OCI-LY3 (cell line): ENCODE measurements around the gene AP2A2.

Experiments used
- H2AFZ ChIP-seq: fragments of 200-600, 300-600 bp; shearing (Covaris generic); 2 replicates; pipeline ENCODE4 v1.6.0; 2014; ENCODE audit warnings: antibody characterized with exemption, low read depth, low read length
- H3K27ac ChIP-seq: fragments of 200-600, 300-600 bp; sonication (generic); 2 replicates; pipeline ENCODE4 v1.5.1; 2014; ENCODE audit warnings: mild to moderate bottlenecking, low read length, moderate library complexity, mixed read lengths
- H3K27me3 ChIP-seq: fragments of 200-600, 300-600 bp; sonication (generic); 2 replicates; pipeline ENCODE4 v1.6.1; 2014; ENCODE audit warnings: low read depth, low read length, mixed read lengths
- H3K36me3 ChIP-seq: fragments of 200-600, 300-600 bp; sonication (generic); replicated peaks from 2 replicates; pipeline ENCODE3; 2014; ENCODE audit warnings: low read depth, low read length, mixed read lengths
- H3K4me1 ChIP-seq: fragments of 300-600, 200-600 bp; sonication (generic); 2 replicates; pipeline ENCODE4 v1.6.1; 2014; ENCODE audit warnings: low read length, mixed read lengths
- H3K4me2 ChIP-seq: fragments of 200-600, 300-600 bp; sonication (generic); 2 replicates; pipeline ENCODE4 v1.6.1; 2014; ENCODE audit warnings: low read length, mixed read lengths
- H3K4me3 ChIP-seq: fragments of 300-600, 200-600 bp; sonication (generic); 2 replicates; pipeline ENCODE4 v1.5.1; 2014; ENCODE audit warnings: antibody characterized with exemption, mild to moderate bottlenecking, low read length, moderate library complexity
- H3K79me2 ChIP-seq: fragments of 300-600, 200-600 bp; shearing (Covaris generic); 2 replicates; pipeline ENCODE4 v1.6.1; 2014; ENCODE audit warnings: mild to moderate bottlenecking, low read length, mixed read lengths
- H3K9ac ChIP-seq: fragments of 300-600, 200-600 bp; shearing (Covaris generic); 2 replicates; pipeline ENCODE4 v1.6.0; 2014; ENCODE audit warnings: mild to moderate bottlenecking, low read length, moderate library complexity
- H3K9me3 ChIP-seq: fragments of 200-600, 300-600 bp; shearing (Covaris generic); 2 replicates; pipeline ENCODE4 v1.6.1; 2014; ENCODE audit warnings: low read length, mixed read lengths; ENCODE audit not compliant: insufficient read depth
- H4K20me1 ChIP-seq: fragments of 200-600, 300-600 bp; sonication (generic); 2 replicates; pipeline ENCODE4 v1.6.1; 2016; ENCODE audit warnings: low read length, mixed read lengths; ENCODE audit not compliant: insufficient read depth
- CTCF ChIP-seq: fragments of 200-600, 300-600 bp; sonication (generic); IDR thresholded peaks from 2 replicates; pipeline ENCODE4 v1.5.1; 2014; ENCODE audit warnings: antibody characterized with exemption, low read length, low read depth
- EZH2phosphoT487 ChIP-seq: fragments of 200-600 bp; shearing (Covaris generic); IDR thresholded peaks from 2 replicates; pipeline ENCODE4 v1.6.1; 2018; ENCODE audit warnings: antibody characterized with exemption, mixed run types, low read depth

AP2A2 gene

GRCh38 chr11:887589-887988 is 38.1 kb upstream of the AP2A2 start:
- Histone ChIP-seq H2AFZ (no peak overlapping the region), H3K27me3 (no peaks in the 10 kb centered on the region), H3K27ac (no peak overlapping the region), H3K9me3 (no peaks in the 10 kb centered on the region), H3K4me3 (no peak overlapping the region), H4K20me1 (no peaks in the 10 kb centered on the region), H3K4me2 (no peak overlapping the region), H3K9ac (no peak overlapping the region), H3K4me1 (no peaks in the 10 kb centered on the region), H3K36me3 (no peaks in the 10 kb centered on the region), H3K79me2 (no peaks in the 10 kb centered on the region)
- TF ChIP-seq CTCF (no peak), EZH2phosphoT487 (no peak)

GRCh38 chr11:888310-889212 is 37.1 kb upstream of the AP2A2 start:
- H2AFZ ChIP-seq = no peak overlapping the region
- H3K4me2 ChIP-seq = no peak overlapping the region
- H3K79me2 ChIP-seq = no peaks in the 10 kb centered on the region
- no peaks in the 10 kb centered on the region for H3K27me3 ChIP-seq
- H3K9me3 ChIP-seq = no peaks in the 10 kb centered on the region
- no peak for TF ChIP-seq CTCF
- TF ChIP-seq EZH2phosphoT487 = no peak
- H3K27ac ChIP-seq = no peak overlapping the region
- H3K4me1 ChIP-seq = no peaks in the 10 kb centered on the region
- no peaks in the 10 kb centered on the region for H3K36me3 ChIP-seq
- H4K20me1 ChIP-seq = no peaks in the 10 kb centered on the region
- no peak overlapping the region for H3K9ac ChIP-seq
- H3K4me3 ChIP-seq = no peak overlapping the region

GRCh38 chr11:889257-889656 is 36.4 kb upstream of the AP2A2 start:
- no peaks in the 10 kb centered on the region for H3K79me2 ChIP-seq
- H3K36me3 ChIP-seq = no peaks in the 10 kb centered on the region
- H3K27ac ChIP-seq = no peak overlapping the region

More at GRCh38 chr11:889257-889656, 36.4 kb upstream of the AP2A2 start:
- H3K9me3 ChIP-seq = no peaks in the 10 kb centered on the region
- H4K20me1 ChIP-seq = no peaks in the 10 kb centered on the region
- no peak overlapping the region for H3K9ac ChIP-seq
- H3K4me3 ChIP-seq = no peak overlapping the region
- H2AFZ ChIP-seq = no peak overlapping the region
- no peaks in the 10 kb centered on the region for H3K4me1 ChIP-seq
- no peaks in the 10 kb centered on the region for H3K27me3 ChIP-seq
- TF ChIP-seq CTCF = no peak
- no peak overlapping the region for H3K4me2 ChIP-seq
